Activated CD8-positive, alpha-beta memory T cell treated with anti-CD3 and anti-CD28 coated beads for 4 hours (primary cell): Measurements from ENCODE around the gene GSTM2.
"Not testable (repeated sequence)": the region's sequence is repeated elsewhere in the genome, so short reads cannot be mapped to it uniquely, and the experiment has no call there.

ENCODE experiments used
- DNase-seq, 2 donors: peaks; one replicate each; pipeline ENCODE4 v3.0.0-alpha.2; 2020; ENCODE audit warnings: low read depth in 2 of 2

GSTM2 gene

GRCh38 chr1:109677459-109677858, 9.6 kb downstream of the GSTM2 start:
- no peak for DNase-seq

- not testable (repeated sequence) for DNase-seq
These were observed 10.8 kb downstream of the GSTM2 start for GRCh38 chr1:109678637-109679036.

GRCh38 chr1:109684777-109685176, 16.9 kb downstream of the GSTM2 start:
- not testable (repeated sequence) for DNase-seq

- not testable (repeated sequence) for DNase-seq
These were observed 17.5 kb downstream of the GSTM2 start for GRCh38 chr1:109685399-109685798.

GRCh38 chr1:109685890-109686289, 18.0 kb downstream of the GSTM2 start:
- DNase-seq = not testable (repeated sequence)

- not testable (repeated sequence) for DNase-seq
These were observed 19.3 kb downstream of the GSTM2 start for GRCh38 chr1:109687109-109687508.

GRCh38 chr1:109687641-109688499, 20.0 kb downstream of the GSTM2 start, which contains the start of gene GSTM1:
TSS of gene GSTM1 (plus strand) at chr1:109687817. CDS start at chr1:109687874, 57 bp downstream.
- DNase-seq = peak in 1 of 2 donors; percentile 63

- no peak for DNase-seq
These were observed 22.1 kb downstream of the GSTM2 start for GRCh38 chr1:109689844-109690405.

GRCh38 chr1:109691759-109692158, 23.9 kb downstream of the GSTM2 start:
- no peak for DNase-seq

GRCh38 chr1:109694400-109694799, 26.5 kb downstream of the GSTM2 start:
- not testable (repeated sequence) for DNase-seq

GRCh38 chr1:109695138-109695537, 27.3 kb downstream of the GSTM2 start:
- not testable (repeated sequence) for DNase-seq

GRCh38 chr1:109697066-109697465, 29.2 kb downstream of the GSTM2 start:
- no peak for DNase-seq

GRCh38 chr1:109697861-109698260, 30.0 kb downstream of the GSTM2 start:
- not testable (repeated sequence) for DNase-seq

- not testable (repeated sequence) for DNase-seq
These were observed 35.1 kb downstream of the GSTM2 start for GRCh38 chr1:109702940-109703339.

- DNase-seq = no peak
These were observed 36.3 kb downstream of the GSTM2 start for GRCh38 chr1:109704173-109704572.

GRCh38 chr1:109705411-109705810, 37.6 kb downstream of the GSTM2 start:
- no peak for DNase-seq

GRCh38 chr1:109708949-109709348, 41.1 kb downstream of the GSTM2 start:
- DNase-seq = not testable (repeated sequence)

- not testable (repeated sequence) for DNase-seq
These were observed 42.0 kb downstream of the GSTM2 start for GRCh38 chr1:109709822-109710221.

GRCh38 chr1:109711593-109712320, 43.9 kb downstream of the GSTM2 start, which contains the start of gene GSTM5:
TSS of gene GSTM5 (plus strand) at chr1:109712251. CDS start at chr1:109712313, 62 bp downstream.
- not testable (repeated sequence) for DNase-seq

GRCh38 chr1:109712321-109712864, 44.5 kb downstream of the GSTM2 start:
- no peak for DNase-seq

GRCh38 chr1:109713636-109714035, 45.8 kb downstream of the GSTM2 start:
- DNase-seq = no peak
